Suprapubic skin (tissue), 4 donors: Measurements from ENCODE around the gene SPNS1. TPM values are rescaled to one million over a fixed set of nuclear protein-coding genes. Genes with fewer than 3 reads are reported as not detected.

ENCODE experiments used
- DNase-seq, 2 donors: peaks; one replicate each; pipeline ENCODE4 v3.0.0-alpha.2; 2019; ENCODE audit warnings: low spot score in 2 of 2
- H3K27ac ChIP-seq: fragments of 200-600 bp; sonication (generic); one replicate; pipeline ENCODE4 v1.5.1; 2019
- H3K27me3 ChIP-seq: fragments of 200-600 bp; sonication (generic); one replicate; pipeline ENCODE4 v1.5.1; 2019
- H3K36me3 ChIP-seq: fragments of 200-600 bp; sonication (generic); one replicate; pipeline ENCODE4 v1.5.1; 2019
- H3K4me1 ChIP-seq: fragments of 200-600 bp; sonication (generic); one replicate; pipeline ENCODE4 v1.5.1; 2019
- H3K4me3 ChIP-seq: fragments of 200-600 bp; sonication (generic); one replicate; pipeline ENCODE4 v1.5.1; 2019; ENCODE audit warnings: mild to moderate bottlenecking
- H3K9me3 ChIP-seq: fragments of 200-600 bp; sonication (generic); one replicate; pipeline ENCODE4 v1.5.1; 2019
- CTCF ChIP-seq, 2 donors: fragments of 200-600 bp in 1 of 2; fragments of 450-650 bp in 1 of 2; sonication (generic) in 1 of 2; IDR thresholded peaks; one replicate each; pipeline ENCODE4 v1.5.1; 2016 to 2019; ENCODE audit warnings: antibody characterized with exemption in 2 of 2, mild to moderate bottlenecking in 1 of 2, moderate library complexity in 1 of 2
- EP300 ChIP-seq: sonication (generic); formaldehyde crosslinking; IDR thresholded peaks from one replicate; pipeline ENCODE4 v1.6.1; 2017; ENCODE audit warnings: antibody characterized with exemption
- POLR2A ChIP-seq, 2 donors: fragments of 450-650 bp; IDR thresholded peaks; one replicate each; pipeline ENCODE4 v1.6.1; 2017; ENCODE audit warnings: antibody characterized with exemption in 2 of 2, mild to moderate bottlenecking in 2 of 2, moderate library complexity in 2 of 2
- POLR2AphosphoS5 ChIP-seq, 3 donors: sonication (generic); formaldehyde crosslinking; IDR thresholded peaks; one replicate each; pipeline ENCODE4 v1.6.1; 2017; ENCODE audit warnings: antibody characterized with exemption in 3 of 3
- WGBS: methylation state at CpG from one replicate; pipeline ENCODE4 v1.1.5; 2018; 5-methylcytosine and 5-hydroxymethylcytosine counted together
- total RNA-seq, 4 donors: library from RNA; depleted of rRNA; stranded (reverse); fragments of >200 nt; gene quantifications; one replicate each; pipeline ENCODE4 v1.1.0, GENCODE V29; 2016

Gene SPNS1
- total RNA-seq, 4 donors from 2014 or later = 26.0 to 42.8 (median 32.7) TPM

- 59% methylated on average over 5 of the region's 5 CpGs for WGBS
- Histone ChIP-seq H3K36me3 (no peaks in the 10 kb centered on the region), H3K4me3 (no peak overlapping the region), H3K4me1 (peaks cover 3% of the 10 kb centered on the region), H3K27me3 (peaks cover 3% of the 10 kb centered on the region), H3K27ac (no peak overlapping the region), H3K9me3 (no peaks in the 10 kb centered on the region)
- peak in 1 of 2 donors; percentile 33 for DNase-seq
- TF ChIP-seq POLR2AphosphoS5 (IDR thresholded peaks at IDR 0.05) (no peak), POLR2A (IDR thresholded peaks at IDR 0.05) (no peak), CTCF (IDR thresholded peaks at IDR 0.05) (no peak), EP300 (no peak)
Measured at GRCh38 chr16:29024278-29024677, 49.7 kb downstream of the SPNS1 start.

GRCh38 chr16:29025218-29025617, 50.6 kb downstream of the SPNS1 start:
- WGBS = 64% methylated on average over 5 of the region's 5 CpGs

GRCh38 chr16:29025735-29026134, 51.2 kb downstream of the SPNS1 start:
- Histone ChIP-seq H3K27ac (no peak overlapping the region), H3K4me3 (no peak overlapping the region), H3K9me3 (no peaks in the 10 kb centered on the region), H3K27me3 (peaks cover 3% of the 10 kb centered on the region), H3K4me1 (peaks cover 5% of the 10 kb centered on the region), H3K36me3 (no peaks in the 10 kb centered on the region)
- no peak for DNase-seq
- TF ChIP-seq POLR2AphosphoS5 (IDR thresholded peaks at IDR 0.05) (no peak), EP300 (no peak), CTCF (IDR thresholded peaks at IDR 0.05) (no peak), POLR2A (IDR thresholded peaks at IDR 0.05) (no peak)
- 92% methylated on average over 4 of the region's 4 CpGs for WGBS

More at GRCh38 chr16:29025218-29025617, 50.6 kb downstream of the SPNS1 start:
- DNase-seq = peak in 1 of 2 donors; percentile 20
- Histone ChIP-seq H3K36me3 (no peaks in the 10 kb centered on the region), H3K4me3 (no peak overlapping the region), H3K9me3 (no peaks in the 10 kb centered on the region), H3K27ac (no peak overlapping the region), H3K4me1 (peaks cover 5% of the 10 kb centered on the region), H3K27me3 (peaks cover 3% of the 10 kb centered on the region)
- TF ChIP-seq CTCF (IDR thresholded peaks at IDR 0.05) (no peak), EP300 (no peak), POLR2AphosphoS5 (IDR thresholded peaks at IDR 0.05) (no peak), POLR2A (IDR thresholded peaks at IDR 0.05) (no peak)

GRCh38 chr16:29028457-29029167, 54.0 kb downstream of the SPNS1 start:
- H3K9me3 ChIP-seq = no peaks in the 10 kb centered on the region
- H3K27ac ChIP-seq = no peak overlapping the region
- H3K36me3 ChIP-seq = no peaks in the 10 kb centered on the region
- H3K4me1 ChIP-seq = peaks cover 5% of the 10 kb centered on the region
- no peaks in the 10 kb centered on the region for H3K27me3 ChIP-seq
- TF ChIP-seq EP300 (no peak), POLR2A (IDR thresholded peaks at IDR 0.05) (no peak), POLR2AphosphoS5 (IDR thresholded peaks at IDR 0.05) (no peak), CTCF (IDR thresholded peaks at IDR 0.05) (no peak)
- H3K4me3 ChIP-seq = no peak overlapping the region
- WGBS = 66% methylated on average over 4 of the region's 7 CpGs
- peak; percentile 59 to 75 for DNase-seq

- DNase-seq = peak; percentile 64 to 72
- H3K9me3 ChIP-seq = no peaks in the 10 kb centered on the region
- WGBS = 63% methylated on average over 3 of the region's 16 CpGs
Measured at GRCh38 chr16:29029168-29029994, 54.8 kb downstream of the SPNS1 start.

More at GRCh38 chr16:29029168-29029994, 54.8 kb downstream of the SPNS1 start:
- Histone ChIP-seq H3K4me1 (peaks cover 5% of the 10 kb centered on the region), H3K4me3 (no peak overlapping the region), H3K27ac (no peak overlapping the region), H3K27me3 (no peaks in the 10 kb centered on the region), H3K36me3 (no peaks in the 10 kb centered on the region)
- TF ChIP-seq POLR2AphosphoS5 (IDR thresholded peaks at IDR 0.05) = no peak
- TF ChIP-seq CTCF (IDR thresholded peaks at IDR 0.05) = no peak
- no peak for TF ChIP-seq POLR2A (IDR thresholded peaks at IDR 0.05)
- no peak for TF ChIP-seq EP300
